CD4-positive, alpha-beta T cell treated with Interleukin-15 for 4 hours (primary cell): ENCODE data around the gene ROBO4.

ENCODE experiments used
- DNase-seq: peaks from one replicate; pipeline ENCODE4 v3.0.0-alpha.2; 2020; ENCODE audit warnings: low spot score

ROBO4 gene

GRCh38 chr11:124918950-124919349 lies 21.3 kb upstream of the ROBO4 start, which contains the start of gene HEPN1:
Gene HEPN1 (plus strand): TSS chr11:124919250.
- no peak for DNase-seq

GRCh38 chr11:124917115-124917637 lies 19.5 kb upstream of the ROBO4 start:
- DNase-seq, result no peak

GRCh38 chr11:124916370-124916710 lies 18.7 kb upstream of the ROBO4 start:
- DNase-seq, result no peak

GRCh38 chr11:124915541-124916369 lies 18.1 kb upstream of the ROBO4 start:
- no peak for DNase-seq

- no peak for DNase-seq
These were observed 5.0 kb upstream of the ROBO4 start for GRCh38 chr11:124902616-124903015.

- no peak for DNase-seq
These were observed 2.8 kb upstream of the ROBO4 start for GRCh38 chr11:124900464-124900863.

GRCh38 chr11:124899383-124900145 lies 1.9 kb upstream of the ROBO4 start:
- DNase-seq, result no peak

GRCh38 chr11:124898711-124899110 lies 1.0 kb upstream of the ROBO4 start:
- no peak for DNase-seq

- no peak for DNase-seq
These were observed 607 bp upstream of the ROBO4 start for GRCh38 chr11:124898263-124898680.

GRCh38 chr11:124896821-124897391 lies 759 bp downstream of the ROBO4 start:
- DNase-seq, result no peak

- no peak for DNase-seq
These were observed 1.5 kb downstream of the ROBO4 start for GRCh38 chr11:124896071-124896750.

DNA sequence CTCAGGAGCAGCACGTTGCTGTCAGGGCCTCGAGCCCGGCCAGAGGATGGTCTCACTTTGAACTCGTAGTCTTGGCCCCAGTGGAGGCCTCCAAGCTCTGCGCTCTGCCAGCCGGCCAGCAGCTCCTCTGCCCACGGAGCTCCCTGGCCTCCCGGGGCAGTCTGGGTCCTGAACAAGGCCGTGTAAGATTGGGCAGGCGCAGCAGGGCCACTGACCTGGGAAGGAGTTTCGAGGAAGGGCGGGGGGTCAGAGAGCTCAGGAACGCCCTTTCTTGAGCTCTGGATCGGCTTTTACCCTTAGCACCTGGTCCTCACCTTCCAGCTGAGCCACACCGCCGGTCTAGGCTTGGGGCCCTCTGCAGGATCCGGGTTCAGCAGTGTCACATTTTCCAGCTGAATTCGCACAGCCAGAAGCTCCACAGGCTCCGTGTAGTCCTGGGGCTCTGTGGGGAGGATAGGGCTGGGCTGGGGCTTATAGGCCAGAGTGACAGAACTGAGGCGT lies 2.1 kb downstream of the ROBO4 start:
- DNase-seq, result no peak

DNA sequence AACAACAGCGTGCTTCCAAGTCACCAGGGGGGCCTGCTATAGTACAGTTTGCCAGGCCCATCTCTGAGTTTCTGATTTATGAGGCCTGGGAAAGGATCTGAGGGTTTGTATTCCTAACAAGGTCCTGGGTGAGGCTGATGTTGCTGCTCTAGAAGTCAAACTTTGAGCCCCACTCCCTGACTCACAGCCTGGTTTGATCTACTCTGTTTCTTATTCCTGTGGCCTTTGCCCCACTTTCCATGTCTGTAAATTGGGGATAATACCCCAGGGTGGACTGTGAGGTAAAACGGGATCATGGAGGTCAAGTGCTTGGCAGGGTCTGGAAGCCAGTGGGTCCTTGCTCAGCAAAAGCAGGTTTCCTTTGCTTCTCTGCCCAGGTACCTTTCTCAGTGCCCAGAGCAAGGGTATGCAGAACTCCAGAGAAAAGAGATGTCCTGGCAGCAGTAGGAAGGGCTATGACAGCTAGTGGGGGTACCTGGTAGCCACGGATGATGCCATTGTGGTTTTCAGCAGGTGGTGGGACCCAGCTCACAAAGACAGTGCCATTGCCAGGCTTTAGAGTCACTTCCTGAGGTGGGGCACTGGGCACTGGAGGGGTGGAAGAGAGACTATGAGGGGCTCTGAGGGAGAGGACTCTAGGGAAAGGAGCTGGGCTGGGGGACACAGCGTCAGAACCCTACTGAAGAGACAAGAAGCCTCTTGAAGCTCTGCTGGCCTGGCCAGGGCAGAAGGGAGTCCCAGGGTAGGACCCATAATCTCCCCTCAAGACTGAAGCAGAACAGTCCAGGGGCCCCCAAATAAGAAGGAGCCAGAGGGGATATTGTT lies 2.8 kb downstream of the ROBO4 start:
- DNase-seq, result no peak

- no peak for DNase-seq
These were observed 3.8 kb downstream of the ROBO4 start for GRCh38 chr11:124893781-124894401.

DNA sequence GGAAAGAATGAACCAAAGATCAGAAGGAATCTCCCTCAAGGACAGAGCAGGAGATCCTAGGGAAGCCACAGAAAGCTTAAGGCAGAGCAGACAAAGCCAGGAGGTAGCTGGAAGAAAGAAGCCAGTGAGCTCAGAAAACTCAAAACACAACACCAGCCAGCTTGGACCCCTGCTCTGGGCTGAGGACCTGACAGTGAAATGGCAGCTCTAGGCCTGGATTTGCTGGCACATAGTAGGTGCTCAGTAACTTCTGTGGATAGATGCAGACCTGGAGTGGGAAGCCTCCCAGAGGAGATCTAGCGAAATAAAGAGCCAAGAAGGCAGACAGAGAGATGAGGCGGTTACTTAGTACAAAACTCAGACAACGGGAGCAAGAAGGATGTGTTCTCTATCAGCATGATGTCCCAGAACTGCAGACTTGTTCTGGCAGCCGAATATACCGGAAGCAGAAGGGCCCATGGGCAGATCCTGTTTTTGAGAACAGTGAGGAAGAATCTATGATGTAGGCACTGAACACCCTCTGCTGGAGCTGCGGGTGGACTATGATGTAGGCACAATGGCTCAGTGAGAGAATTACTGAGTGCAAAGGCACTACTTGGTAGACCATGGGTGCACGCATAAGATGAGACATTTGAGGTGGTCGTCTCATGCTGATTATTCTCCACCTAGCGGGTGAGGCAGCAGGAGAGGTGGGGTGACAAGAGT lies 4.8 kb downstream of the ROBO4 start:
- no peak for DNase-seq

GRCh38 chr11:124892146-124892545 lies 5.5 kb downstream of the ROBO4 start:
- no peak for DNase-seq

DNA sequence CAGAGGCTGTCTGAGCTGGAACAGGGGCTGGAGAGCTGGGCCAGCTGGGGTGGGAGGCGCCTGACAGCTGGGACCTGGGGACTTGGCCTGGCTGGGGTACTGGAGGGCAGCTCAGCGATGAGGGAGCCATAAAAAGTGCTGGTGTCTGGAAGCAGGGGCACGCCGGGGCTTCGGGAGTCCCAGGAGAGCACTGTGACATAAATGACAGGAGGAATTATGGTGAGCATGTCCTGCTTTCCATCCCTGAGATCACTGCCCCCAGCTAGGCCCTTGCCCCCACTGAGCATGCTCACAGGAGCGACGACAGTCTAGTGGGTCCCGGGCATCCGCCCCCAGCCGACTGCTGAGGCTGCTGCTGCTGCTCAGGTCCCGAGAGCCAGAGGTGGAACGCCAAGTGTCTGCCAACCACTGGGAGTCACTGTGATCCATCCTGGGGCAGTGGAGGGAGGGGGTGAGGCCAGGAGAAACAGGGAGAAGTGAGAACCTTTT lies 6.2 kb downstream of the ROBO4 start:
- DNase-seq, result no peak

DNA sequence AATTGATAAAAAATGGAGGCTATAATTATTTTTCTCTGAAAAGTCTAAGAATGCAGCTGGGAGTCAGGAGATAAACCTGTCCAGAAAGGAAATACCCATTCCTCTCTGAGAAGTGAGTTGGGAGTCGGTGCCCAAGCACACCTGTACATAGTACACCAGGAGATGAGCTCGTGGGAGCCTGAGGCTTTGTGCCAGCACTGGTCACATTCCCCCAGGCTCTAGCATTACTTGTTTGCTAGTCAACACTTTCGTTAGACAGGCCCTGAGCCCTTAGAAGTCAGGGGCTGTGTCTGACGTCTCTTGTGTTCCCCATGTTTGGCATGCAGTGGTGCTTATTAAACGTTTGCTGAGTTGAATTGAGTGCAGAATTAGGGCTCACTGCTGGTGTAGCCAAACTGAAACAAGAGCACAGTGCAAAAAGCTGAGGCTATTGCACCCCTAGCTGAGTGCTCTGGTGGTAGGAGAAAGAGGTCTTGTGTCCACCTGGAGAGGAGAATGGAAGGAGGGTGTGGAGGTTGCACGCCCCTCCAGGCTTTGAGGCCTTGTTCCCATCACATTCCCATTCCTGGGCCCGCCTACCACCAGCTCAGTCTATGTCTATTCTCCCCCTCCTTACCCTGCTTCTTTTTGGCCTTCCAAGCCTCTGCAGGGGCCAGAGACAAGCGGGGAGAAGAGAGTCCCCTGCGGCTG lies 6.8 kb downstream of the ROBO4 start:
- DNase-seq, result no peak

DNA sequence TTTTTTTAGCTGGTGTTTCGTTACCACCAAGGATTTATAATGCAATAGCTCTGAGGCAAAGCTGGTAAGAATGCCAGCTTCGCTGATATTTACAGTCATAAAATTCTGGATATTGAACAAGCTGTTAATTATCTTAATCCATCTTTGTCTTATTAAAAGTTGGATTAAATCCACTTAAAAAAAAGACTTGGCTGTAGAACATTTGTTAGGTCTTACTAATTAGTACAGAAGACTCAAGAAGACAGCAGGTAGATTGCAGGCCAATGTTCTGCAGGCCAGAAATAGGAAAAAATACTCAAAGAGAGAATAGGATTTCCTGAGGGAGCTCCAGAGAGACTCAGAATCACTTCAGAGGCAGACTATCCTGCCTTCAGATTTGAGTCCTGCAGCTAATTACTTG lies 7.5 kb downstream of the ROBO4 start:
- DNase-seq, result no peak
